Smooth muscle cell (in vitro differentiated cells): ENCODE measurements around the gene GABRR3. TPM values are rescaled to one million over a fixed set of nuclear protein-coding genes. Genes with fewer than 3 reads are reported as not detected.

ENCODE experiments used
- DNase-seq: peaks from one replicate; lab custom pipeline; 2025; ENCODE audit not compliant: unreplicated experiment; lab: John Stamatoyannopoulos, UW
- H2AFZ ChIP-seq: fragments of 200-600 bp; sonication (generic); 2 replicates; pipeline ENCODE4 v1.6.0; 2016; ENCODE audit warnings: antibody characterized with exemption, low read depth, mild to moderate bottlenecking
- H3F3A ChIP-seq: fragments of 200-600 bp; sonication (generic); 2 replicates; pipeline ENCODE4 v1.6.0; 2017; ENCODE audit warnings: antibody characterized with exemption, low read depth
- H3K27ac ChIP-seq: fragments of 200-600 bp; sonication (generic); 2 replicates; pipeline ENCODE4 v1.5.1; 2016; ENCODE audit warnings: low read depth, mild to moderate bottlenecking
- H3K27me3 ChIP-seq: fragments of 200-600 bp; sonication (generic); 2 replicates; pipeline ENCODE4 v1.6.1; 2016; ENCODE audit warnings: low read depth, mild to moderate bottlenecking
- H3K36me3 ChIP-seq: fragments of 200-600 bp; sonication (generic); 2 replicates; pipeline ENCODE4 v1.5.1; 2016; ENCODE audit warnings: low read depth
- H3K4me1 ChIP-seq: fragments of 200-600 bp; sonication (generic); 2 replicates; pipeline ENCODE4 v1.5.1; 2016; ENCODE audit warnings: low read depth
- H3K4me2 ChIP-seq: fragments of 200-600 bp; sonication (generic); 2 replicates; pipeline ENCODE4 v1.6.0; 2016; ENCODE audit warnings: mild to moderate bottlenecking
- H3K4me3 ChIP-seq: fragments of 200-600 bp; sonication (generic); 2 replicates; pipeline ENCODE4 v1.5.1; 2016; ENCODE audit warnings: mild to moderate bottlenecking
- H3K79me2 ChIP-seq: fragments of 200-600 bp; sonication (generic); 2 replicates; pipeline ENCODE4 v1.6.0; 2016; ENCODE audit warnings: low read depth, mild to moderate bottlenecking
- H3K9ac ChIP-seq: fragments of 200-600 bp; sonication (generic); 2 replicates; pipeline ENCODE4 v1.6.0; 2016; ENCODE audit warnings: low read depth
- H3K9me3 ChIP-seq: fragments of 200-600 bp; sonication (generic); replicated peaks from 2 replicates; pipeline ENCODE4 v1.5.1; 2016; ENCODE audit warnings: low read depth
- H4K20me1 ChIP-seq: fragments of 200-600 bp; sonication (generic); 2 replicates; pipeline ENCODE4 v1.6.0; 2016; ENCODE audit warnings: low read depth
- WGBS: methylation state at CpG from one replicate; pipeline ENCODE4 v1.1.7; 2016; ENCODE audit warnings: low lambda C conversion rate; 5-methylcytosine and 5-hydroxymethylcytosine counted together
- polyA plus RNA-seq: library from polyadenylated mRNA; unstranded; fragments of >200 nt; fragmentation: Nextera tagmentation; extraction: Ambion mirVana; gene quantifications from 2 replicates; pipeline ENCODE4 v1.2.1, GENCODE V29; 2016
- total RNA-seq: library from RNA; depleted of rRNA; stranded (reverse); fragments of >200 nt; gene quantifications from 2 replicates; pipeline ENCODE4 v1.2.3, GENCODE V29; 2014
- TF ChIP-seq, protein P1 (sequence below): fragments of 200-600 bp; sonication (generic); IDR thresholded peaks from 2 replicates; pipeline ENCODE4 v1.5.1; 2017; ENCODE audit warnings: borderline replicate concordance, mild to moderate bottlenecking, antibody characterized with exemption; ENCODE audit not compliant: insufficient read depth, poor library complexity, severe bottlenecking

GABRR3 gene
- total and polyA plus RNA-seq, 2 experiments from 2014 or later: not detected

DNA sequence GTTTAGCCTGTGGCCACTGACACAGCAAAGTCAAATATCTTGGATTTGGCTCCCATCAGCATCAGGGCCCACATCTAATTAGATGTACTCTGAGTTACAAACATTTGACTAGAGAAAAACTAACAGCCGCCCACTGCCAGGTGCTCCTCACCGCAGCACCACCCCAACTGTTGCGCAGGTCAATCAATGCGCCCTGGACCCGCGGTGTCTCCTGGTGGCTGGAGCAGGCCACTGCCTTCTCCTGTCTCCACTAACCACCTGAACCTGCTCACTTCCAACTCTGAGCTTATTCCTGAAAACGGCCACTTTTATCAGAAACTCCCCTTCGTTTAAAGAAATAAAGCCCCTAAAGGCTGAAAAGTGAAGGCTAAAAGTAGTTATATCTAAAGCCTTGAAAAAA lies 67.1 kb downstream of the GABRR3 start:
- no peaks in the 10 kb centered on the region for H3K36me3 ChIP-seq
- H3F3A ChIP-seq: no peaks in the 10 kb centered on the region
- WGBS: 95% methylated on average over 8 of the region's 8 CpGs
- DNase-seq: no peak
- no peaks in the 10 kb centered on the region for H3K9me3 ChIP-seq
- H3K27ac ChIP-seq: no peak overlapping the region
- H3K4me1 ChIP-seq: peaks cover 5% of the 10 kb centered on the region
- H3K79me2 ChIP-seq: peaks cover 24% of the 10 kb centered on the region
- no peak overlapping the region for H2AFZ ChIP-seq
- H3K4me3 ChIP-seq: no peak overlapping the region
- no peak overlapping the region for H3K4me2 ChIP-seq
- no peak overlapping the region for H3K9ac ChIP-seq
- peaks cover 11% of the 10 kb centered on the region for H4K20me1 ChIP-seq
- H3K27me3 ChIP-seq: no peaks in the 10 kb centered on the region
- TF ChIP-seq, protein P1, sequence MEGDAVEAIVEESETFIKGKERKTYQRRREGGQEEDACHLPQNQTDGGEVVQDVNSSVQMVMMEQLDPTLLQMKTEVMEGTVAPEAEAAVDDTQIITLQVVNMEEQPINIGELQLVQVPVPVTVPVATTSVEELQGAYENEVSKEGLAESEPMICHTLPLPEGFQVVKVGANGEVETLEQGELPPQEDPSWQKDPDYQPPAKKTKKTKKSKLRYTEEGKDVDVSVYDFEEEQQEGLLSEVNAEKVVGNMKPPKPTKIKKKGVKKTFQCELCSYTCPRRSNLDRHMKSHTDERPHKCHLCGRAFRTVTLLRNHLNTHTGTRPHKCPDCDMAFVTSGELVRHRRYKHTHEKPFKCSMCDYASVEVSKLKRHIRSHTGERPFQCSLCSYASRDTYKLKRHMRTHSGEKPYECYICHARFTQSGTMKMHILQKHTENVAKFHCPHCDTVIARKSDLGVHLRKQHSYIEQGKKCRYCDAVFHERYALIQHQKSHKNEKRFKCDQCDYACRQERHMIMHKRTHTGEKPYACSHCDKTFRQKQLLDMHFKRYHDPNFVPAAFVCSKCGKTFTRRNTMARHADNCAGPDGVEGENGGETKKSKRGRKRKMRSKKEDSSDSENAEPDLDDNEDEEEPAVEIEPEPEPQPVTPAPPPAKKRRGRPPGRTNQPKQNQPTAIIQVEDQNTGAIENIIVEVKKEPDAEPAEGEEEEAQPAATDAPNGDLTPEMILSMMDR: no peak

- H3K4me1 ChIP-seq: no peaks in the 10 kb centered on the region
- TF ChIP-seq, protein P1: no peak
- H3K27me3 ChIP-seq: no peaks in the 10 kb centered on the region
- no peaks in the 10 kb centered on the region for H3K36me3 ChIP-seq
- H3F3A ChIP-seq: no peaks in the 10 kb centered on the region
- DNase-seq: no peak
- H2AFZ ChIP-seq: no peak overlapping the region
- no peak overlapping the region for H3K4me2 ChIP-seq
- peaks cover 9% of the 10 kb centered on the region for H3K79me2 ChIP-seq
- H3K9me3 ChIP-seq: no peaks in the 10 kb centered on the region
- peaks cover 17% of the 10 kb centered on the region for H4K20me1 ChIP-seq
- H3K27ac ChIP-seq: no peak overlapping the region
- WGBS: 93% methylated on average over 8 of the region's 8 CpGs
- no peak overlapping the region for H3K4me3 ChIP-seq
- H3K9ac ChIP-seq: no peak overlapping the region
These were observed 73.9 kb downstream of the GABRR3 start for GRCh38 chr3:97960993-97961766.

DNA sequence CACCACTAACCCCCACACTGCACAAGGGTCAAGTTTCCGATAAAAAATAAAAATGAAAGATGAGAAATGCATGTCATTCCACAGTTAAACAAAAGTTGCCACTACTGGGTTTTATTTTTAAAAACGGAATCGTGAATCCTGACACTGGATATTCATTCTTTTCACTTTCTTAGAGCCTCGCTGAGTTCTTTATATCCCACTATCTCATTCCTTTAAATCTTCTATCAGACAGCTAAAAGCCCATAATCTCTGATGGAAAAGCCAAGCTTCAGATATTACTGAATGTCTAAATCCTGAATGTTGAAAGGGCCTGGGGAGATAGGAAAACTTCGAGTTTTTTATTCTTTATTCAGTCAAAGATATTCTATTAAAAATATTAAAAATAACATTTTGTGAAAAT lies 74.6 kb downstream of the GABRR3 start:
- H3K9ac ChIP-seq: no peak overlapping the region
- DNase-seq: no peak
- H3K27me3 ChIP-seq: no peaks in the 10 kb centered on the region
- H3K27ac ChIP-seq: no peak overlapping the region
- no peak overlapping the region for H3K4me2 ChIP-seq
- no peaks in the 10 kb centered on the region for H3K9me3 ChIP-seq
- WGBS: 58% methylated on average over 5 of the region's 5 CpGs
- H3K4me3 ChIP-seq: no peak overlapping the region
- H3K36me3 ChIP-seq: no peaks in the 10 kb centered on the region
- no peak overlapping the region for H2AFZ ChIP-seq
- TF ChIP-seq, protein P1: no peak
- no peaks in the 10 kb centered on the region for H3K4me1 ChIP-seq
- peaks cover 9% of the 10 kb centered on the region for H3K79me2 ChIP-seq
- H4K20me1 ChIP-seq: peaks cover 17% of the 10 kb centered on the region
- no peaks in the 10 kb centered on the region for H3F3A ChIP-seq

GRCh38 chr3:97959872-97960271 lies 75.2 kb downstream of the GABRR3 start:
- H3K4me1 ChIP-seq: no peaks in the 10 kb centered on the region
- TF ChIP-seq, protein P1: no peak
- no peaks in the 10 kb centered on the region for H3K36me3 ChIP-seq
- H3K9me3 ChIP-seq: no peaks in the 10 kb centered on the region
- H3K27ac ChIP-seq: no peak overlapping the region
- H3K4me2 ChIP-seq: no peak overlapping the region
- 89% methylated on average over 5 of the region's 5 CpGs for WGBS
- DNase-seq: no peak
- H3F3A ChIP-seq: no peaks in the 10 kb centered on the region
- H3K79me2 ChIP-seq: peaks cover 9% of the 10 kb centered on the region
- no peaks in the 10 kb centered on the region for H3K27me3 ChIP-seq
- no peak overlapping the region for H3K9ac ChIP-seq
- peaks cover 17% of the 10 kb centered on the region for H4K20me1 ChIP-seq
- no peak overlapping the region for H3K4me3 ChIP-seq
- no peak overlapping the region for H2AFZ ChIP-seq
